H1 (cell line): ENCODE data around the gene CTIF.

Source experiments
- CTCF ChIP-seq, 3 experiments: IDR thresholded peaks; 1 replicate in 2 of 3; 2 replicates in 1 of 3; pipeline versions ENCODE4 v1.5.1 to v1.6.1; 2011; ENCODE audit warnings: low read length in 3 of 3, mild to moderate bottlenecking in 3 of 3, inconsistent platforms in 2 of 3, low read depth in 1 of 3, moderate library complexity in 1 of 3; ENCODE audit not compliant: insufficient read depth in 1 of 3; ENCODE audit errors: control extremely low read depth in 1 of 3
- EP300 ChIP-seq, 2 experiments: IDR thresholded peaks; 1 replicate in 1 of 2; 2 replicates in 1 of 2; pipeline ENCODE4 v1.6.1; 2011 to 2012; ENCODE audit warnings: low read depth in 2 of 2, low read length in 2 of 2, mild to moderate bottlenecking in 2 of 2, borderline replicate concordance in 1 of 2, inconsistent platforms in 1 of 2, moderate library complexity in 1 of 2
- FOSL1 ChIP-seq: IDR thresholded peaks from 2 replicates; pipeline ENCODE4 v1.6.1; 2011; ENCODE audit warnings: mild to moderate bottlenecking, low read depth, low read length, moderate library complexity; ENCODE audit not compliant: insufficient read depth
- GABPA ChIP-seq: IDR thresholded peaks from 2 replicates; pipeline ENCODE4 v1.6.1; 2011; ENCODE audit warnings: mild to moderate bottlenecking, low read length, moderate library complexity, borderline replicate concordance; ENCODE audit not compliant: insufficient read depth
- GTF2F1 ChIP-seq: IDR thresholded peaks from 2 replicates; pipeline ENCODE4 v1.6.1; 2012; ENCODE audit warnings: low read depth, low read length, improper control_type of control experiment, borderline replicate concordance
- KDM1A ChIP-seq: fragments of 200-600, 300-600 bp; sonication (generic); IDR thresholded peaks from 2 replicates; pipeline ENCODE4 v1.7.1; 2016; ENCODE audit warnings: mild to moderate bottlenecking, low read length, borderline replicate concordance
- POLR2AphosphoS5 ChIP-seq: IDR thresholded peaks from 2 replicates; pipeline ENCODE4 v1.6.1; 2011; ENCODE audit warnings: low read depth, low read length
- TAF1 ChIP-seq: IDR thresholded peaks from 2 replicates; pipeline ENCODE4 v1.6.1; 2011; ENCODE audit warnings: mild to moderate bottlenecking, low read depth, low read length
- YY1 ChIP-seq: IDR thresholded peaks from 2 replicates; pipeline ENCODE4 v1.6.1; 2011; ENCODE audit warnings: low read depth, mild to moderate bottlenecking, low read length
- ZNF274 ChIP-seq: IDR thresholded peaks from 2 replicates; pipeline ENCODE4 v1.7.0; 2012; ENCODE audit warnings: low read length, borderline replicate concordance; ENCODE audit errors: extremely low read depth
- TF ChIP-seq, protein P1 (sequence below): IDR thresholded peaks from 2 replicates; pipeline ENCODE4 v1.6.1; 2011; ENCODE audit warnings: low read depth, mild to moderate bottlenecking, low read length; ENCODE audit not compliant: insufficient read depth
- TF ChIP-seq, protein P2 (sequence below): IDR thresholded peaks from 2 replicates; pipeline ENCODE4 v1.6.1; 2011; ENCODE audit warnings: low read length, improper control_type of control experiment

DNA sequence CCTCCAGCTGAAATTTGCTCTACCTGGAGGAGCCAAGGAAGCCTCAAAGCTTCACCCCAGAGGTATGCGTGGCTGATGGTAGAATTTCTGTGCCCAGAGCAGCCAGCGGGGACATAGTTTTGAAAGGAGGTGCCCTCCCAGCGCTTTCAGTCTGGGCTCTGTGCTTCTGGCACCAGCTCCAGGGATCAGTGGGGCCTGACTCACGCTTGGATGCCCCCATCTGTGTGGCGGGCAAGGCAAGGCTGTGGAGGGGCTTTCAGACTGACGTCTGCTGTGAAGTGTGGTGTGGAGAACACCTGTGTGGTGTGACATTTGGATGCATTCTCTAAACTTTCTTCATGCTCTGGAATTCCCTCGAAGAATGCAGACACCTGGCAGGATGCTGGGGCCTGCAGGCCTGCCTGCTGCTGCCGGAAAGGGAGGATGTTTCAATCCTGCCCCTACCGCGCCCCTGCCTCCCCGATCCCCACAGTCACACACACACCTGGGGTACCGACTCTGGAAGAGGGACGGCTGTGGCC is 84.1 kb downstream of the CTIF start:
- TF ChIP-seq TAF1 (no peak), CTCF (IDR thresholded peaks at IDR 0.05; ENCODE audit: control extremely low read depth in 1 of 3, insufficient read depth in 1 of 3, low read depth in 1 of 3, low read length in 3 of 3) (no peak), YY1 (no peak), EP300 (IDR thresholded peaks at IDR 0.05; ENCODE audit: borderline replicate concordance in 1 of 2, low read depth in 2 of 2, low read length in 2 of 2) (no peak), POLR2AphosphoS5 (no peak), GTF2F1 (no peak), FOSL1 (no peak), ZNF274 (no peak), GABPA (no peak), KDM1A (no peak)
- TF ChIP-seq, protein P1, sequence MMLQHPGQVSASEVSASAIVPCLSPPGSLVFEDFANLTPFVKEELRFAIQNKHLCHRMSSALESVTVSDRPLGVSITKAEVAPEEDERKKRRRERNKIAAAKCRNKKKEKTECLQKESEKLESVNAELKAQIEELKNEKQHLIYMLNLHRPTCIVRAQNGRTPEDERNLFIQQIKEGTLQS, result no peak
- TF ChIP-seq, protein P2, sequence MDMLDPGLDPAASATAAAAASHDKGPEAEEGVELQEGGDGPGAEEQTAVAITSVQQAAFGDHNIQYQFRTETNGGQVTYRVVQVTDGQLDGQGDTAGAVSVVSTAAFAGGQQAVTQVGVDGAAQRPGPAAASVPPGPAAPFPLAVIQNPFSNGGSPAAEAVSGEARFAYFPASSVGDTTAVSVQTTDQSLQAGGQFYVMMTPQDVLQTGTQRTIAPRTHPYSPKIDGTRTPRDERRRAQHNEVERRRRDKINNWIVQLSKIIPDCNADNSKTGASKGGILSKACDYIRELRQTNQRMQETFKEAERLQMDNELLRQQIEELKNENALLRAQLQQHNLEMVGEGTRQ, result no peak
